ENCODE results near the gene MEDAG. TPM values are rescaled to one million over a fixed set of nuclear protein-coding genes. Genes with fewer than 3 reads are reported as not detected.
A peak's percentile ranks its signal among the peaks of the same experiment; 100 is the strongest.

Gene MEDAG
- total RNA-seq, 4 donors from 2014 or later = 10.3 to 35.9 (median 14.2) TPM

GRCh38 chr13:30870916-30871587 is 35.0 kb upstream of the MEDAG start:
- 92 to 93% methylated on average over 24 of the region's 24 CpGs for WGBS, 2 donors
- intact Hi-C loops (cut with DNase I; ENCODE audit: low total_unique reads) = no loop called here
- no peak for TF ChIP-seq CTCF (IDR thresholded peaks at IDR 0.05)
- no peak for TF ChIP-seq POLR2A (IDR thresholded peaks at IDR 0.05)
- peak in 1 of 2 donors; percentile 80 for DNase-seq (ENCODE audit: low spot score in 2 of 2)
- no peak overlapping the region for H3K4me3 ChIP-seq (ENCODE audit: low read depth, poor library complexity, severe bottlenecking)

GRCh38 chr13:30871588-30872275 is 34.3 kb upstream of the MEDAG start:
- WGBS, 2 donors = 76 to 87% methylated on average over 17 of the region's 17 CpGs
- intact Hi-C loops (cut with DNase I; ENCODE audit: low total_unique reads) = no loop called here
- DNase-seq (ENCODE audit: low spot score in 2 of 2) = peak in 1 of 2 donors; percentile 84
- no peak overlapping the region for H3K4me3 ChIP-seq (ENCODE audit: low read depth, poor library complexity, severe bottlenecking)
- TF ChIP-seq POLR2A (IDR thresholded peaks at IDR 0.05) = no peak
- no peak for TF ChIP-seq CTCF (IDR thresholded peaks at IDR 0.05)

- H3K4me3 ChIP-seq (ENCODE audit: low read depth, poor library complexity, severe bottlenecking) = no peak overlapping the region
- TF ChIP-seq POLR2A (IDR thresholded peaks at IDR 0.05) (no peak), CTCF (IDR thresholded peaks at IDR 0.05) (no peak)
- DNase-seq (ENCODE audit: low spot score in 2 of 2) = no peak
- 41 to 86% methylated on average over 6 to 7 of the region's 7 CpGs for WGBS, 2 donors
- intact Hi-C loops (cut with DNase I; ENCODE audit: low total_unique reads) = no loop called here
These were observed 33.8 kb upstream of the MEDAG start for GRCh38 chr13:30872276-30872594.

GRCh38 chr13:30872685-30873461 is 33.2 kb upstream of the MEDAG start:
- DNase-seq (ENCODE audit: low spot score in 2 of 2) = peak in 1 of 2 donors; percentile 90
- WGBS, 2 donors = 25% methylated on average over 6 of the region's 6 CpGs
- intact Hi-C loops (cut with DNase I; ENCODE audit: low total_unique reads) = no loop called here
- TF ChIP-seq POLR2A (IDR thresholded peaks at IDR 0.05) (no peak), CTCF (IDR thresholded peaks at IDR 0.05) (no peak)
- no peak overlapping the region for H3K4me3 ChIP-seq (ENCODE audit: low read depth, poor library complexity, severe bottlenecking)

GRCh38 chr13:30873499-30873898 is 32.6 kb upstream of the MEDAG start:
- TF ChIP-seq CTCF (IDR thresholded peaks at IDR 0.05) = no peak
- TF ChIP-seq POLR2A (IDR thresholded peaks at IDR 0.05) = no peak
- peak in 1 of 2 donors; percentile 37 for DNase-seq (ENCODE audit: low spot score in 2 of 2)
- WGBS, 2 donors = 72 to 82% methylated on average over 5 of the region's 5 CpGs
- intact Hi-C loops (cut with DNase I; ENCODE audit: low total_unique reads) = no loop called here
- no peak overlapping the region for H3K4me3 ChIP-seq (ENCODE audit: low read depth, poor library complexity, severe bottlenecking)

Measured in lower leg skin (tissue), 4 donors.